GM19099 (cell line): ENCODE data around the gene HAUS7.

ENCODE experiments used
- POLR2A ChIP-seq: IDR thresholded peaks from 3 replicates; pipeline ENCODE4 v1.6.1; 2011; ENCODE audit warnings: low read depth; ENCODE audit not compliant: insufficient read length; ENCODE audit errors: extremely low read depth

HAUS7 gene

DNA sequence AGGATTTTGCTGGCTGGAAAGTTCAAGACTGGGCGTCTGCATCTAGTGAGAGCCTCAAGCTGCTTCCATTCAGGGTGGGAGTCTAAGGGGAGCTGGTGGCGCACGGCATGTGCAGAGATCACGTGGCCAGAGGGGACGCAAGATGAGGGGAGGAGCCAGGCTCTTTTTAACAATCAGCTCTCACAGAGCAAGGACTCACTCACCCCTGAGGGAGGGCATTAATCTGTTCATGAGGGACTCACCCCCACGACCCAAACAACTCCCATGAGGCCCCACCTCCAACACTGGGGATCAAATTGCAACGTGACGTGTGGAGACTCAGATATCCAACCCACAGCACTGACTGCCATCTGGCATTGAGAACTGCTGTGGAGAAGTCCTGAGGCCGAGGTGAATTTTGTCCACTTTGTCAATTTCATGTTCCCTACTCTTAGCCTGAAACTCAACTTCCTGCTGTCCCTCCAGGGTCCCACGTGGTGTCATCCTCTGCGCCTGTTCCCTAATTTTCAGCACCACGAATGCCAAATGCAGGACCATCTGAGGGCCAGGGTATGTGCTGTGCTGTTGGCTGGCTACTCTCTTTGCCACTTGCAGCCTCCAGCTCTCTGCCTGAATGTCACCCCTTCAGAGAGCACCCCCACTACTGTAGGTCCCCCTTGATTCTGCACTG, 53.5 kb downstream of the HAUS7 start:
- TF ChIP-seq POLR2A = no peak

DNA sequence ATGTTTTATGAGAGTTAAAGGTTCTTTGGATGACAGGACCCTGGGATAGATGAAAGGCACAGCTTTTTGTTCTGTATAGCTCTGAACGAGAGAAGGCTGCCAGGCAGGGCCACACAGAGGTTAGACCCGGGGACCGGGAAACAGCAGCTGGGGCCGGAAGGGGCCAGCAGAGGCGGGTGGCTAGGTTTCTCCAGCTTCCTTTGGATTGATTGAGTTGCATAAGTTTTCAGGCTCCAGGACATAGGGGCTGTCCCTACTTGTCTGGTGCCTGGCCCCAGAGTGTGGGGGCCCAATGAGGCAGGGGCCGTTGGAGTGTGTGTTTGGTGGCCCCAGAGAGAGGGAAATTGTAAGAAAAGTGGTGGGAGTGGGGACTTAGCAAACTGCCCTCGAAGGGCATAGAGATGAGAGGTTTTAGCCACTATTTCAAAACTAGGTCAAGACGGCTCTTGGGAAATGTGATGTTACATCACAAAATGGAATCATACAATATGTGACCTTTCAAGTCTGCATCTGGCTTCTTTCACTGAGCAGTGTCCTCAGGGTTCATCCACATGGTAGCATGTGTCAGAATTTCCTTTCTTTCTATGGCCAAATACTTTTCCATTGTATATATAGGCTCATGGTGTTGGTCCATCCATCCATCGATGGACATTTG, 55.4 kb downstream of the HAUS7 start:
- TF ChIP-seq POLR2A = no peak

DNA sequence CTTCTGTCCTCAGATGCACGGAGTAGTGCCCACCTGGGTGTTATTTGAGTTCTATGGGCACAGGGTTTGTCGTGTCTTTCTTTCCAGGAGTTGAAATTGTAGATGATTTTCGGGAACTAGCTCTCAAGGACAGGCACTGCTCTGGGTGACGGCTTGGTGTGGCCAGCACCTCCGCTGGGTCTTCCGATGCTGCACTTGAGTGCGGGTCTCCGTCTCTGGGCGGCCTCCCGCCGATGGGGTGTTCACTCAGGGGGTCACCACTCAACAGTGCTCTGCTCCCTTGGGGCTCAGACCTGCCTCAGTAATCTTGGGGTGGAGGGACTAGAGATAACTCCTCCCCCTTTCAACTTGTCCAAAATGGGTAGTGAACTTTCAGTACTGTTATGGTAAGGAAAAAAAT, 56.6 kb downstream of the HAUS7 start:
- no peak for TF ChIP-seq POLR2A

DNA sequence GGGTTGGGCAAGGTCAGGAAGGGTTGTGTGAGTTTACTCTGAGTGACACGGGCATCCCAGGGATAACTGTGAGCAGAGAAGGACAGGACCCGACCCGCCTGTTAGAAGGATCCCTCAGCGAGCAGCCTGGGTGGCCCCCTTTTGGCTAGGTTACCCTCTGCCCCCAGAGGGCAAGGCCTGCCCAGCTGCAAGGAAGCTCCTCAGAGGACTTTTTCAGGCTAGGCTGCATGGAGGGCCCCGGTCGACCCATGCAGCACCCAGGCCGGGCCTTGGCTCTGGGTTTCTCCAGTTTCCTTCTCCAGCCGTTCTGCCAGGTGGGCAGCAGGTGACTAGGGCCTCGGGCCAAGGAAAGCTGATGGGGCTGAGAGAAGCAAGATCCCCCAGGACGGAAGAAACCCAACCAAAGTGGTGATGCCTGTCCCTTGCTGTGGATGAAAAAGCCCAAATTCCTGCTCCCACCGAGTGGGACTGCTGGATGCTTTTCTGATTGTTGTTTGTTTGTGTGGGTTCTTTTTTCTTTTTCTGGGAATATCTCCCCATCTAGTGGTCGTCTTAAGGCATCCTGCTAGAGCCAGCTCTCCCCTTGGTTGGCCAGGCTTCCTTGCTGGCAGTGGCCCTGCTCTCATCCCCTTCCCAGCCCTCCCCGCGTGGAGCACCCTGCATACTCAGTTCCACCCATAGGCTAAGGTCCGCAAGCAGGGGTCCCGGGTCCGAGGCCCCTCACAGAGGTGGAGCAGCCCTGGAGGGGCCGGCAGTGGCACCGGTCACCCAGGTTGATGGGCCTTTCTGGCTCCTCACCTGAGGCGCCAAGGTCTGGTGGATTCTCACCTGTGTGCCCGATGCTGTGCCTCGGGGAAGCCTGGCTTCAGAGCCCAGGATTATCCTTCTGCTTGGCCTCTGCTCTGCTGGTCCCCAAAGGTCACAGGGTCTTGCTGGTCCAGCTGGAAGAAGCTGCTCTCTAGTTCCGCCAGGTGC, 57.3 kb downstream of the HAUS7 start:
- TF ChIP-seq POLR2A = no peak

DNA sequence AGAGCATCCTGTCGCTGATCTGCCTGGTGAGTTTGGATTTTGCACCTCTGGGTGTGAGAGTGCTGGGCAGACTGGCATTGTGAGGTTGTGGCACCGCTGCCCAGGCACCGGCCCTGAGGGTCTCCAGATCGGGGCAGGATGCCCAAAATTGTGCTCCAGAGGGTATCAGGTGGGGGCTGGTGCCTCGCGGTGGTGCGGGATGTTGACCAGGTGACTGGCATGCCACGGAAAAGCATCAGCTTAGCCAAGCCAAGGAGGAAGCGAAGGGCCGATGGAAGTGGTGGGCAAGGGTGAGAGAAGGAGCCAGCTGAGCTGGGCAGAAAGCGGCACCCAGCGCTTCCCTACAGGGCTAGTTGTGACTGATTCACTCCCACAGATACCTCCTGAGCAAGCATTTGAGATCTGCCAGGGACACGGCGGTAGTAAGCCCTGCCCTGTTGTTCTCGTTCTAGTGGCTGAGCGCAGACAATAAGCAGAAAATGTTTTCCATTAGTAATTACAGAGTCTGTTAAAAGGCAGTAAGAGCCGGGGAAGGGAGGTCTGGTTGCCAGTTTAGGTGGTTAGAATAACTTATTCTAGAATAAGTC, 58.3 kb downstream of the HAUS7 start:
- no peak for TF ChIP-seq POLR2A

DNA sequence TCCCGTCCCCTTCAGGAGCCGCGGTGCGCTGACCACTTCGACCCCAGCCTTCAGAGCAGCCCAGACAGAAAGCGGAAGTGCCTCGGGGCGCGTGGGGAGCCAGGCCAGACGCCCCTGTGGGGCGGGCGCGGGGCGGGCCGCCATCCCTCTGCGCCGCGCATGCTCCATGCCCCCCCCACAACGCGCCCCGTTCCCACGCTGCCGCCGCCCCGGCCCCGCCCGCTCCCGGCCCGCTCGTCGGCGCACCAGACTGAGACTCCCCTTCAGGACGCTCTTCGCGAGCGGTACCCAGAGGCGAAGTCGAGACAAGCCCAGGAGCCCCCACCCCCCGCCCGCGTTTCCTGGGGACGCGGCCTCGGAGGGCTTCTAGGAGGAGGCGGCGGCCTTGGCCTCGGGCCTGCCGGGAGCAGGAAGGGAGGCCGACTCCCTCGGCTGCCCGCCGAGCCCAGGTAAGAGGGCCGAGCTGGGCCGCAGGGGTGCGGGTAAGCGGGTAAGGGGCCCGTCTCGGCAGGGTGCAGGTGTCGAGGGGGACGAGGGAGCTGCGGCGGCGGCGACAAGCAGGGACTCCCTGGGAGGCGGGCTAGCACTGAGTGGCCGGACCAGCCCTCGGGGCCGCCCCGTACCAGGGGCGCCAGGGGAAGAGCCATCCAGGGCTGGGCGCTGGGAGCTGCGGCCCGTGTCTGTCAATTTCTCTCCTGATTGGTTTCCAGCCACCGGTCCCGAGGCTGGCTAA, 59.0 kb downstream of the HAUS7 start, which contains the start of gene ZFP92:
ZFP92 (plus strand) TSS at position 218 of the 733 bp plus-strand sequence. CDS start 6,851 bp downstream, outside the sequence.
- no peak for TF ChIP-seq POLR2A

DNA sequence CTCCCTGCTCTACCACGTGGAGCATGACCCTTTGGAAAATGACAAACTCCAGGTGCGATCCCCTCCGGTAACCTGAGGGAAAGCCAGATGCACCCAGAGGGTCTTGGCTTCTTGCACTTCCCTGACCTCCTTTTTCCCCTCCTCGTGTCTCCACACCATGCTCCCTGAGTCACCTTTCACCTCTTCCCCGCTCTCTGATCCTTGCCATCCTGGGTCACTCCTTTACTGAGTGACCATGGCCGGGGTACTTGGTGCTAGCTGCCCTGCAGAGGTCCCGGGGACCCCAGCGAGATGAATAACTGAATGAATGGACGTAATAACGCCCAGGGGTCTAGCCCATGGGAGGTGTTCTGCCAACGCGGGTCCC, 59.5 kb downstream of the HAUS7 start:
- TF ChIP-seq POLR2A = no peak

DNA sequence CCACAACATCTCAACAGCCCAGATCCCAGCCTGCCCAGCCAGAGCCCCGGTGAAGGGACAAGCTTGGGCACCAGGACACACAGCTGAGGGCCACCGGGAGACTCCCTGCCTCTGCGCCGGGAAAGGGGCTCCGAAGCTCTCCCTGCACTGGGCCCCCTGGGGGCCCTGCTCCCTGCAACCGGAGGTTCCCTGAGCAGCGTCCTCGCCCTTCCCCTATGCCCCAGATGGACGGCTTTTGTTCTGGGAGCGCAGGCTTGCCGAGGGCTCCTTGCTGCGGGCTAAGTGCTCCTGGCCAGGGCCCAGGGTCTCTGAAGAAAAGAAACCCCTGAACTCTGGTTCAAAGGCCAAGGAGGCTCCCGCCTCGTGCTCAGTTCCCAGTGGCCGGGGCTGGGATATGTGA, 60.0 kb downstream of the HAUS7 start:
- no peak for TF ChIP-seq POLR2A

DNA sequence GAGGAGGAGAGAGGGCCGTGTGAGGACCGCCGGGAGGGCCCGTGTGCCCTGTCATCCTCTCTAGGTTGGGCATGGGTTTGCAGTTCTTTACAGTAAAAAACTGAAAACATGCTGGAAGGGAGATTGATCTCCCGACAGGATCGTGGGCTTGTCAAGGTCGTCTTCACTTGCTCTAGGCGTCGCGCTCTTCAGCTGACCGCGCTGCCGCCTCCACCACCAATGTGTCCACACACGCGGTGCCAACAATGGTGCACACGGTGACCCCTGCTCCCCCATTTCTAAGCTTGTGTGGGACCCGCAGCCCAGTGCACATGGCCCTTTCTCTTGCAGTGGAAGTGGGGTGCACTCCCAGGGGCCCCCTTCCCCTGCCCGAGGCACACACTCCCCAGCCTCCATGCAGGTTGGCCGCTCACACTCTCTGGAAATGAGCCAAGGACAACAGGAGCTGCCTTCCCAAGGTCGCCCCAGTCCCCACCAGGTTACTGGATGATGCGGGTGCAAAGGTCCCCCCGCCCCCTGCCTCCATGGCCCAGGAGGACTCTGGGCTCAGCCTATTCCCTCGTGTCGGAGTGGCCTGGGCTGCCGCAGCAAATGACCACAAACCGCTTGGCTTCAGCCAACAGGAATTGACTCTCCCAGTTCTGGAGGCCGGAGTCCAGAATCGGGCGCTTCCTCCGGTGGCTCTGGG, 60.8 kb downstream of the HAUS7 start:
- no peak for TF ChIP-seq POLR2A

DNA sequence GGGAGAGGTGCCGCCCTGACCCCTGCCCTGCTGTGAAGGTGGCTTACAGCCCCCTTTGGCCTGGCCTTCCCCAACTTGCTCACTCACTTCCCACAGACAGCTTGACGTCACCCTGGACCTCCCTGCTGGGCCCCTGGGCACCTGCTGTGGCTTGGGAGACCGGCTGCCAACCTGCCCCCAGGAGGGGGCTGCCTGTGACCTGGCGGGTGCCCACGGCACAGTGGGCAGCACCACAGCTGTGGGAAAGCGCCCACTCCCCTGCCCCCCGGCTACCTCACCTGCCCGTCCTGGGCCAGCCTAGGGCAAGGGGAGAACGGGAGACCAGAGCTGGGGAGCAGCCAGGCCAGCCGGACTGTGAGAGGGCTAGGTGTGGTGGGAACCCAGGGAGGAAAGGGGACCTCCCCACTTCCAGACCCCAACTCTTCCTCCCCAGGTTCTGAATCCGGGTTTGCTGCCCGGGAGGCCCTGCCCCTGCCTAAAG, 61.5 kb downstream of the HAUS7 start:
- no peak for TF ChIP-seq POLR2A

DNA sequence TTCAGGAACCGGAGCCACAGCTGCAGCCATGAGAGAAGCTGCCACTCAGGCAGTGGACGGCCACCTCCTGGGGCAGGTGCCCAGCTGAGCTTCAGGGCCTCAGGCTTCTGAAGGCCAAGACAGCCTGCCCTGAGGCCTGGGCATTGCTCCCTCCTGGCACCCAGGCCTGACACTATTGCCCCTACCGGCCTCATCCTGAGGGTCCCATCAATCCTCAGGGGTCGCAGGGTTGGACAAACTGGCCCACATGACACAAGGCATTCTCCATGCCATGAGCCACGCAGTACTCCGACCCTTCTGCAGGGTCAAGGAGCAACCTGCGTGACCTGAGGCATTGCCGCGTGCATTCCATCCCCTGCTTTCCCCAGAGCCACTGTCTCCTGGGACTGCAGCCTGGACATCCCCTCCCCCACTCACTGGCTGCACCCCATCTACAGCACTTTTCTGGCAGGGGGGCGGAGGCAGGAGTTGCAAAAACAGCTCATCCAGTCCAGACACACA, 62.1 kb downstream of the HAUS7 start:
- no peak for TF ChIP-seq POLR2A

DNA sequence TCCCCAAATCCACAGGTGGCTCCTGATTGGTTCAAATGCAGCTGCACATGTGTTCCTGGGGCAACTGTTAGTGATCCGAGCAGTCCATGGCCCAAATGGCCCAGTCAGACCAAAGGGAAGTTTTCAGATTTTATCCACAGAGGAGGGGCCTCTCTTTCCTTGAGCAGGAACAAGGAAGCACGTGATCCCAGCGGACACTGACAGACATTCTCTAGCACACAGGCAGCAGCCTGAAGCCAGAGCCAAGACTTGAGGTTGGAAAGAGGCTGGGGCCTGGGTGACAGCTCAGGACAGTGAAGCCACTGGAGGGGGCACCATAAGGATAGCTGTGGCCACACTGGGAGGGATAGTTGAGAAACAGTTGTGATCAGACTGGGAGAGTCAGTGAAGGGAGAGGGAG, 62.6 kb downstream of the HAUS7 start:
- TF ChIP-seq POLR2A = no peak

DNA sequence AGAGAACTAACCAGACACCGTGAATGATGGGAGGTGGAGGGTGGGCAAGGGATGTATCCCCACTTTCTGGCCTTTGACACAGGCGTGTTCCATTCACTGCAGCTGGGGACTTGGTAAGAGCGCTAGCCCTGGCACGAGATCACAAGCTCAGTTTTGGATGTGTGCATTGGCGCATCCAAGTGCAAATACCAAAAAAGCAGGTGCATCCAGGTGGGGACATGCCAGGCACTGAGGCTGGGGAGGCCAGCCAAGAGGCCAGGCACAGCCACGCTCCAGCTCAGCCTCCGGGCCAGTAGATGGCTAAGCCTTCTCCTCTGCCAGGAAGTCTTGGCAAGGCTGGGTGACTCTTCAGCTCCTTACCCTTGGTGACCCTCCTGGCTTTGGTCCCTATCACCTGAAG, 63.5 kb downstream of the HAUS7 start:
- no peak for TF ChIP-seq POLR2A

DNA sequence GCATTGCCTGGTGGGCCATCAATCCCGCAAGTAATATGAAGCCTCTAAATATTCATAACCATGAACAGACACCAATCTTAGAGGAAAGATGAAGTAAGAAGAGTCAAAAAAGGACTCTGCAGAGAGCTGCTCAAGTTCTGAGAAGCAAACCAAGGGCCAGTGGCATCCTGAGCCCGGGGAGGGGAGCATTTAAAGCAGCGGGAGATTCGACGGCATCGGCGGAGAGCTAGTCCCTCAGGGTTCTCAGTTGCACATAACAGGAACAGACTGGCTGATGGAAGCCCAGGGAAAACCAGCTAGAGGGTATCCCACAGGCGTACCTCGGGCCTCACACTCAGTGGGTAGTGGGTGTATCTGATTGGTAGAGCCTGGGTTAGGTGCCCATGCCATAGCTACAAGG, 64.4 kb downstream of the HAUS7 start:
- TF ChIP-seq POLR2A = no peak
